ENCODE results near the gene AQP12B. TPM values are rescaled to one million over a fixed set of nuclear protein-coding genes. Genes with fewer than 3 reads are reported as not detected.
"Not testable (repeated sequence)": the region's sequence is repeated elsewhere in the genome, so short reads cannot be mapped to it uniquely, and the experiment has no call there.

The AQP12B gene
- total and polyA plus RNA-seq, 2 of the 13 experiments (the other 11 are each of a cell fraction or from before 2014, with no cell fraction given) = not detected

DNA sequence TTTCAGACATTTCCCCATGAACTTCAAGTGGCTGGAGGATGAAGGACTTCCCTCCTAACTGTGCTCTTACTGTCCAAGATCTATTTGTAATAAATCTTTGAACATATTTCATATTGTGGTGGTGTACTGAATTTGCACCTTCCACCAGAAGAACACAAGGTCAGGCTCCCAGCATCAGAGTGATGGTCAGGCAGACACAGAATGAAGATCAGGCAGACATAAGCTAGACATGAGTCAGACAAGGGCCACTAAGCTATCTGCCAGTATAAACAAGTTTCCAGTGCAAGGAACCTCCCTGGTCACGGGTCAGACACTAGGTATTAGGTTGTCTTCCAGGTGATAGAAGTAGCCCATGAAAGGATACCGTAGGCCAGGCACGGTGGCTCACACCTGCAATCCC, 20.0 kb downstream of the AQP12B start (continued):
- TF ChIP-seq, protein P1, sequence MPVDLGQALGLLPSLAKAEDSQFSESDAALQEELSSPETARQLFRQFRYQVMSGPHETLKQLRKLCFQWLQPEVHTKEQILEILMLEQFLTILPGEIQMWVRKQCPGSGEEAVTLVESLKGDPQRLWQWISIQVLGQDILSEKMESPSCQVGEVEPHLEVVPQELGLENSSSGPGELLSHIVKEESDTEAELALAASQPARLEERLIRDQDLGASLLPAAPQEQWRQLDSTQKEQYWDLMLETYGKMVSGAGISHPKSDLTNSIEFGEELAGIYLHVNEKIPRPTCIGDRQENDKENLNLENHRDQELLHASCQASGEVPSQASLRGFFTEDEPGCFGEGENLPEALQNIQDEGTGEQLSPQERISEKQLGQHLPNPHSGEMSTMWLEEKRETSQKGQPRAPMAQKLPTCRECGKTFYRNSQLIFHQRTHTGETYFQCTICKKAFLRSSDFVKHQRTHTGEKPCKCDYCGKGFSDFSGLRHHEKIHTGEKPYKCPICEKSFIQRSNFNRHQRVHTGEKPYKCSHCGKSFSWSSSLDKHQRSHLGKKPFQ (CRISPR knock-in tag; IDR thresholded peaks at IDR 0.05; ENCODE audit: insufficient replicate concordance) = no peak
- TF ChIP-seq SRSF9 (IDR thresholded peaks at IDR 0.05; ENCODE audit: borderline replicate concordance, insufficient read depth, low read depth, low read length, poor library complexity, severe bottlenecking) = no peak

DNA sequence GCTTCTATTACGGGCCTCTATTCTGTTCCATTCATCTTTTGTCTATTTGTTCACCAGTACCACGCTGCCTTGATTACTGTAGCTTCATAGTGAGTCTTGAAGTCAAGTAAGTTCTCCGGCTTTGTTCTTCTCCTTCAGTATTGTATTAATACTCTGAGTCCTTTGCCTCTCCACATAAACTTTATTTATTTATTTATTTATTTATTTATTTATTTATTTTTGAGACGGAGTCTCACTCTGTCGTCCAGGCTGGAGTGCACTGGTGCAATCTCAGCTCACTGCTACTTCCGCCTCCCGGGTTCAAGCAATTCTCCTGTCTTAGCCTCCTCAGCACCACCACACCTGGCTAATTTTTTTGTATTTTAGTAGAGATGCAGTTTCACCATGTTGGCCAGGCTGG, 22.8 kb downstream of the AQP12B start:
- H3K9me3 ChIP-seq (ENCODE audit: low read length); CTCF ChIA-PET (ENCODE audit: low intra/inter-chr PET ratio, low total read pairs); H3K4me1 ChIP-seq (ENCODE audit: insufficient read depth, low read length); H3K27ac ChIP-seq (ENCODE audit: extremely low read length, insufficient read depth, low read length); DNase-seq (ENCODE audit: low spot score); BruUV-seq (replicated peaks); H3K36me3 ChIP-seq (replicated peaks in 1 of 2; ENCODE audit: control insufficient read depth in 1 of 2, insufficient read depth in 2 of 2, low read length in 2 of 2); FAIRE-seq; in situ Hi-C loops (cut with HindIII; ENCODE audit: extremely low pct_ligation_motif_present, low pct_unique_long_range_greater_than_20kb); H3K4me3 ChIP-seq (replicated peaks in 1 of 3; ENCODE audit: insufficient read depth in 1 of 3, low read depth in 2 of 3, low read length in 3 of 3); H3K79me2 ChIP-seq (ENCODE audit: insufficient read depth, low read length); H4K20me1 ChIP-seq (ENCODE audit: insufficient read depth, low read length); ATAC-seq; H3K4me2 ChIP-seq (ENCODE audit: low read depth, low read length); H2AFZ ChIP-seq (ENCODE audit: low read length); H3K9ac ChIP-seq (ENCODE audit: insufficient read depth, low read depth, low read length); POLR2A ChIA-PET; intact Hi-C loops (cut with micrococcal nuclease; ENCODE audit: unreplicated experiment): not testable (repeated sequence)
- WGBS (ENCODE audit: low lambda C conversion rate) = 31% methylated on average over 7 of the region's 7 CpGs
- peaks cover 0 to 42% of the 10 kb centered on the region in 2 experiments; a peak in 3 of 5 replicates for H3K27me3 ChIP-seq (ENCODE audit: control insufficient read depth in 1 of 2, insufficient read depth in 2 of 2, low read length in 2 of 2)

Measured in HepG2 (cell line).